A549 (cell line): ENCODE measurements around the gene SMAD3.

ENCODE experiments used
- TF ChIP-seq, protein P1 (sequence below): fragments of >200 bp; sonication (Bioruptor Twin); formaldehyde crosslinking; IDR thresholded peaks from 3 replicates; pipeline ENCODE4 v1.5.1; 2016
- TF ChIP-seq, protein P2 (sequence below): IDR thresholded peaks from 2 replicates; pipeline ENCODE4 v1.6.1; 2012

DNA sequence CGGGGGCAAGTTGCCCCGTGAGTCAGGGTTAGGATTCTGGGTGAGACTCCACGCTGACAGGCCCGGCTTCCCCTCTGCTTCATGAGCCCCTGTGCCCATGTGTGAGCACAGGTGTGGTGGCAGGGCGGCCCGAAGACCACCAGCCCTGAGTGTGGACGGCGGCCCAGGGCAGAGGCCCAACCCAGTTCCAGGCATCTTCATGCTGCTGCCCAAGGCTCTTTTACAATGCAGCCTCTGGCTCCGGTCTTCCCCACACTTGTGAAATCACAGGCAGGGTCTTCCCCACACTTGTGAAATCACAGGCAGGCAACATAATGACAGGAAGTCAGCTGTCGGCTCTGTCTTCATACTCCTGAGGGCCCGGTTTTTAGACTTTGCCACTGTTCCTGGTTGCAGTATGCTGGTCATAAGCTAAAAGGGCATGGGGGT is 110.3 kb downstream of the SMAD3 start:
- TF ChIP-seq, protein P1, sequence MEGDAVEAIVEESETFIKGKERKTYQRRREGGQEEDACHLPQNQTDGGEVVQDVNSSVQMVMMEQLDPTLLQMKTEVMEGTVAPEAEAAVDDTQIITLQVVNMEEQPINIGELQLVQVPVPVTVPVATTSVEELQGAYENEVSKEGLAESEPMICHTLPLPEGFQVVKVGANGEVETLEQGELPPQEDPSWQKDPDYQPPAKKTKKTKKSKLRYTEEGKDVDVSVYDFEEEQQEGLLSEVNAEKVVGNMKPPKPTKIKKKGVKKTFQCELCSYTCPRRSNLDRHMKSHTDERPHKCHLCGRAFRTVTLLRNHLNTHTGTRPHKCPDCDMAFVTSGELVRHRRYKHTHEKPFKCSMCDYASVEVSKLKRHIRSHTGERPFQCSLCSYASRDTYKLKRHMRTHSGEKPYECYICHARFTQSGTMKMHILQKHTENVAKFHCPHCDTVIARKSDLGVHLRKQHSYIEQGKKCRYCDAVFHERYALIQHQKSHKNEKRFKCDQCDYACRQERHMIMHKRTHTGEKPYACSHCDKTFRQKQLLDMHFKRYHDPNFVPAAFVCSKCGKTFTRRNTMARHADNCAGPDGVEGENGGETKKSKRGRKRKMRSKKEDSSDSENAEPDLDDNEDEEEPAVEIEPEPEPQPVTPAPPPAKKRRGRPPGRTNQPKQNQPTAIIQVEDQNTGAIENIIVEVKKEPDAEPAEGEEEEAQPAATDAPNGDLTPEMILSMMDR: no peak
- TF ChIP-seq, protein P2, sequence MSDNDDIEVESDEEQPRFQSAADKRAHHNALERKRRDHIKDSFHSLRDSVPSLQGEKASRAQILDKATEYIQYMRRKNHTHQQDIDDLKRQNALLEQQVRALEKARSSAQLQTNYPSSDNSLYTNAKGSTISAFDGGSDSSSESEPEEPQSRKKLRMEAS: no peak
